Gastrocnemius medialis (tissue), 4 donors: Measurements from ENCODE around the gene ARHGAP6.

Experiments
- CTCF ChIP-seq, 5 experiments: fragments of 450-650 bp in 3 of 5; fragments of 200-600 bp in 2 of 5; sonication (generic) in 2 of 5; IDR thresholded peaks in 4 of 5; conservative IDR thresholded peaks in 1 of 5; 1 replicate in 4 of 5; 2 replicates in 1 of 5; pipeline ENCODE4 v1.5.1; 2016 to 2019; ENCODE audit warnings: antibody characterized with exemption in 5 of 5, mild to moderate bottlenecking in 3 of 5, moderate library complexity in 3 of 5
- POLR2A ChIP-seq, 2 donors: fragments of 450-650 bp; IDR thresholded peaks; one replicate each; pipeline ENCODE4 v1.6.1; 2017; ENCODE audit warnings: antibody characterized with exemption in 2 of 2, mild to moderate bottlenecking in 2 of 2, moderate library complexity in 2 of 2

- no peak for TF ChIP-seq POLR2A (IDR thresholded peaks at IDR 0.05)
- TF ChIP-seq CTCF (IDR thresholded peaks at IDR 0.05 in 4 of 5, conservative IDR thresholded peaks at IDR 0.05 in 1 of 5): no peak
Observed at GRCh38 chrX:11374570-11374969, 291.1 kb downstream of the ARHGAP6 start.
